Right atrium auricular region (tissue), 2 donors: ENCODE measurements around the gene HS3ST5. TPM values are rescaled to one million over a fixed set of nuclear protein-coding genes. Genes with fewer than 3 reads are reported as not detected.

Source experiments
- DNase-seq: peaks from one replicate; pipeline ENCODE4 v3.0.0-alpha.2; 2019; ENCODE audit warnings: low spot score
- H3K27ac ChIP-seq, 2 donors: fragments of 200-600 bp; sonication (generic); 1 replicate in 1 of 2; 2 replicates in 1 of 2; pipeline ENCODE4 v1.5.1; 2016 to 2019
- H3K27me3 ChIP-seq, 2 donors: fragments of 200-600 bp; sonication (generic); one replicate each; pipeline versions ENCODE4 v1.5.1 to v1.6.0; 2017 to 2019
- H3K36me3 ChIP-seq: fragments of 200-600 bp; sonication (generic); one replicate; pipeline ENCODE4 v1.5.1; 2016
- H3K4me1 ChIP-seq, 2 donors: fragments of 200-600 bp; sonication (generic); one replicate each; pipeline versions ENCODE4 v1.5.1 to v1.6.0; 2017 to 2019
- H3K4me3 ChIP-seq, 2 donors: fragments of 200-600 bp; sonication (generic); 1 replicate in 1 of 2; 2 replicates in 1 of 2; pipeline ENCODE4 v1.5.1; 2017 to 2019; ENCODE audit warnings: mild to moderate bottlenecking in 1 of 2, moderate library complexity in 1 of 2
- H3K9me3 ChIP-seq, 2 donors: fragments of 200-600 bp; sonication (generic); one replicate each; pipeline ENCODE4 v1.5.1; 2019
- CTCF ChIP-seq, 2 donors: fragments of 200-600 bp; sonication (generic); IDR thresholded peaks; one replicate each; pipeline ENCODE4 v1.5.1; 2019; ENCODE audit warnings: antibody characterized with exemption in 2 of 2
- total RNA-seq, 2 donors: library from RNA; depleted of rRNA; stranded (reverse); fragments of >200 nt; gene quantifications; one replicate each; pipeline ENCODE4 v1.1.0, GENCODE V29; 2016

HS3ST5 gene
- total RNA-seq, 2 donors from 2014 or later, result not detected

GRCh38 chr6:114010540-114010939 lies 332.3 kb downstream of the HS3ST5 start:
- H3K36me3 ChIP-seq, result no peaks in the 10 kb centered on the region
- H3K9me3 ChIP-seq, result no peaks in the 10 kb centered on the region
- H3K27me3 ChIP-seq, result no peaks in the 10 kb centered on the region
- H3K4me3 ChIP-seq, result no peak overlapping the region
- DNase-seq, result no peak
- H3K4me1 ChIP-seq, result no peaks in the 10 kb centered on the region
- no peak overlapping the region for H3K27ac ChIP-seq
- TF ChIP-seq CTCF (IDR thresholded peaks at IDR 0.05), result no peak

- DNase-seq, result no peak
- Histone ChIP-seq H3K4me1 (no peaks in the 10 kb centered on the region), H3K27me3 (no peaks in the 10 kb centered on the region), H3K36me3 (no peaks in the 10 kb centered on the region), H3K9me3 (peaks cover 0 to 6% of the 10 kb centered on the region in 2 donors), H3K27ac (no peak overlapping the region), H3K4me3 (no peak overlapping the region)
- no peak for TF ChIP-seq CTCF (IDR thresholded peaks at IDR 0.05)
These were observed 333.6 kb downstream of the HS3ST5 start for GRCh38 chr6:114009192-114009591.

GRCh38 chr6:114008331-114008730 lies 334.5 kb downstream of the HS3ST5 start:
- Histone ChIP-seq H3K4me3 (no peak overlapping the region), H3K4me1 (no peaks in the 10 kb centered on the region)
- no peak for TF ChIP-seq CTCF (IDR thresholded peaks at IDR 0.05)

GRCh38 chr6:114007516-114007915 lies 335.3 kb downstream of the HS3ST5 start:
- DNase-seq, result no peak

More at GRCh38 chr6:114008331-114008730, 334.5 kb downstream of the HS3ST5 start:
- Histone ChIP-seq H3K27me3 (no peaks in the 10 kb centered on the region), H3K27ac (no peak overlapping the region), H3K9me3 (peaks cover 0 to 6% of the 10 kb centered on the region in 2 donors), H3K36me3 (no peaks in the 10 kb centered on the region)
- DNase-seq, result no peak

More at GRCh38 chr6:114007516-114007915, 335.3 kb downstream of the HS3ST5 start:
- H3K27ac ChIP-seq, result no peak overlapping the region
- H3K36me3 ChIP-seq, result no peaks in the 10 kb centered on the region
- H3K27me3 ChIP-seq, result no peaks in the 10 kb centered on the region
- H3K9me3 ChIP-seq, result peaks cover 0 to 6% of the 10 kb centered on the region in 2 donors
- H3K4me3 ChIP-seq, result no peak overlapping the region
- H3K4me1 ChIP-seq, result no peaks in the 10 kb centered on the region
- no peak for TF ChIP-seq CTCF (IDR thresholded peaks at IDR 0.05)
